Ovary (tissue), 3 donors: Measurements from ENCODE around the gene TRIM65.

Experiments used
- EP300 ChIP-seq: sonication (generic); formaldehyde crosslinking; IDR thresholded peaks from one replicate; pipeline ENCODE4 v1.6.1; 2017; ENCODE audit warnings: antibody characterized with exemption
- POLR2A ChIP-seq: fragments of 450-650 bp; IDR thresholded peaks from one replicate; pipeline ENCODE4 v1.6.1; 2017; ENCODE audit warnings: antibody characterized with exemption, mild to moderate bottlenecking, moderate library complexity
- TF ChIP-seq, protein P1 (sequence below), 3 donors: fragments of 450-650 bp in 2 of 3; fragments of 200-600 bp in 1 of 3; IDR thresholded peaks; one replicate each; pipeline versions ENCODE4 v1.5.1 to v1.8.0; 2016 to 2022; ENCODE audit warnings: antibody characterized with exemption in 3 of 3, mild to moderate bottlenecking in 1 of 3
- donor health status: DM: no; HTN: no; CAD: no.

DNA sequence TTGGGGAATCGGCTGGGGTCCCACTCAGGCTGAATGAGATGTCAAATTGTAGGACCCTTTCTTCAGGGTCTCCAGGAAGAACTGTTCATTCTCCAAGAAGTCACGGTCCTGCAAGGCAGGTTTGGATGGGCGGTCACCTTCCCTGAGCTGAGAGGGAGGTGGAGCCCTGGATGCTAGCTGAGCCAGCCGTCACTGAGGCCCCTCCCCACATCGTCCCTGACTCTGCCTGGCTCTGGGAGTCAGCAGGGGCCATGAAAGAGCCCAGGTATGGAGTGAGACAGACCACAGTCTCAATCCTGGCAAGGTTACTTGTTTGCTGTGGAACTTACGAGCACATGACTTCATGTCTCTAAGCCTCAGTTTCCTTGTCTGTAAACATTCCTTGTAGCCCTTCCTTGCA is 13.9 kb upstream of the TRIM65 start:
- TF ChIP-seq POLR2A (no peak), EP300 (no peak)
- TF ChIP-seq, protein P1, sequence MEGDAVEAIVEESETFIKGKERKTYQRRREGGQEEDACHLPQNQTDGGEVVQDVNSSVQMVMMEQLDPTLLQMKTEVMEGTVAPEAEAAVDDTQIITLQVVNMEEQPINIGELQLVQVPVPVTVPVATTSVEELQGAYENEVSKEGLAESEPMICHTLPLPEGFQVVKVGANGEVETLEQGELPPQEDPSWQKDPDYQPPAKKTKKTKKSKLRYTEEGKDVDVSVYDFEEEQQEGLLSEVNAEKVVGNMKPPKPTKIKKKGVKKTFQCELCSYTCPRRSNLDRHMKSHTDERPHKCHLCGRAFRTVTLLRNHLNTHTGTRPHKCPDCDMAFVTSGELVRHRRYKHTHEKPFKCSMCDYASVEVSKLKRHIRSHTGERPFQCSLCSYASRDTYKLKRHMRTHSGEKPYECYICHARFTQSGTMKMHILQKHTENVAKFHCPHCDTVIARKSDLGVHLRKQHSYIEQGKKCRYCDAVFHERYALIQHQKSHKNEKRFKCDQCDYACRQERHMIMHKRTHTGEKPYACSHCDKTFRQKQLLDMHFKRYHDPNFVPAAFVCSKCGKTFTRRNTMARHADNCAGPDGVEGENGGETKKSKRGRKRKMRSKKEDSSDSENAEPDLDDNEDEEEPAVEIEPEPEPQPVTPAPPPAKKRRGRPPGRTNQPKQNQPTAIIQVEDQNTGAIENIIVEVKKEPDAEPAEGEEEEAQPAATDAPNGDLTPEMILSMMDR (IDR thresholded peaks at IDR 0.05) = no peak
